GM18507 (cell line): ENCODE measurements around the gene DIPK1B.
"Not testable (repeated sequence)": the region's sequence is repeated elsewhere in the genome, so short reads cannot be mapped to it uniquely, and the experiment has no call there.

ENCODE experiments used
- DNase-seq: peaks from one replicate; pipeline ENCODE4 v3.0.0; 2011; ENCODE audit warnings: low read depth; ENCODE audit not compliant: insufficient read length; ENCODE audit errors: extremely low spot score
- FAIRE-seq: peaks from 2 replicates; lab custom pipeline; 2011; peaks lifted over from hg19 to GRCh38; lab: Jason Lieb, UNC

DIPK1B gene

DNA sequence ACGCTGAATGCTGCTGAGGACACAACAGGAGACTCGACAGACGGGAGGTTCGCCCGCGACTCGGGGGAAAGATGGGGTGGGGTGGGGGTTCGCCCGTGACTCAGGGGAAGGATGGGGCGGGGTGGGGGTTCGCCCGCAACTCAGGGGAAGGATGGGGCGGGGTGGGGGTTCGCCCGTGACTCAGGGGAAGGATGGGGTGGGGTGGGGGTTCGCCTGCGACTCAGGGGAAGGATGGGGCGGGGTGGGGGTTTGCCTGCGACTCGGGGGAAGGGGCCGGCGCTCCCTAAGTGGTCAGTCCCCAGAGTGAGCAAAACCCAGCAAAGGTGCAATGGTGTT, 33.8 kb downstream of the DIPK1B start:
- FAIRE-seq (no peak), DNase-seq (no peak)

DNA sequence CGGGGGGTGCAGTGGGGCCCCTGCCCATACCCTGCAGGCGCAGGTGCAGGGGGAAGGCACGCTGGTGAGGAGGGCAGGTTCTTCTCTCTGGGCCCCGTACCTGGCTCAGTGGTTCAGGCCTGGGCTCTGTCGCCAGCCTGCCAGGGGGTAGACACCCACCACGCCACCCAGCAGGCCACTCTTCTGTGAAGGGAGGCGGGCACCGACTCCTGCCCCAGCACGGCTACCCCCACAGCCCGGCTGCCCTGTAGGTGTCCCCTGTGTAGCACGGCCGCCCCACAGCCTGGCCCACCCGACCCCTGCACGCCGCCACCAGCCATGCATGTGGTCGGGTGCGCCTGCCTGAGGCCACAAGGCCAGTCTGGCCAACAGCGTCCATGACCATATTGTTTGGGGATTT, 34.2 kb downstream of the DIPK1B start:
- FAIRE-seq, result no peak
- no peak for DNase-seq

DNA sequence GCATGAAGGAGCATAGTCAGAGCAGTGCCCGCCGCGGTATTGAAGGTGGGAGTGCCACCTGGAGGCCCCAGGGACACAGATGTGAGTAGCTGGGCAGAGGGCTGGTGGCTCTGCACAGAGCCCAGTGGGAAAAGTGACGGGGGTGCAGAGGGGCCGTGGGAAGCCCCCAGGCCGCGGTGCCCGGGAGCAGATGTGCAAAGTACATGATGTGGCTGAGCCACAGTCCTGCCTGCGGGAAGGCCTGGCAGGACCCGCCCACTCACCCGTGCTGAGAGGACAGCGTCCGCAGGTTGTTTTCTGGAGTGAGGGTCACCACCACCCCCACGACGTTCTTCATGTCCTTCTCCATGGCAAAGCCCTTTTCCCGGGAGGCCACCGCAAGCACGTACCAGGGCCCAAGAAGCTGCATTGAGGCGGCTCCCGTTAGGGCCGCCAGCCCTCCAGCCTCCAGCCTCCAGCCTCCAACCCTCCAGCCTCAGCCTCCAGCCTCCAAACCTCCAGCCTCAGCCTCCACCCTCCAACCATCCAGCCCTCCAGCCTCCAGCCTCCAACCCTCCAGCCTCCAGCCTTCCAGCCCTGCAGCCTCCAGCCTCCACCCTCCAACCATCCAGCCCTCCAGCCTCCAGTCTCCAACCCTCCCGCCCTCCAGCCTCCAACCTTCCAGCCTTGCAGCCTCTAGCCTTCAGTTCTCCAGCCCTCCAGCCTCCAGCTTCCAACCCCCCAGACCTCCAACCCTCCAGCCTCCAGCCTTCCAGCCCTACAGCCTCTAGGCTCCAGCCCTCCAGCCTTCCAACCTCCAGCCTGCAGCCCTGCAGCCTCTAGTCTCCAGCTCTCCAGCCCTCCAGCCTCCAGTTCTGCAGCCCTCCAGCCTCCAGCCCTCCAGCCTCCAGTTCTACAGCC, 35.0 kb downstream of the DIPK1B start:
- FAIRE-seq, result no peak
- DNase-seq, result no peak

DNA sequence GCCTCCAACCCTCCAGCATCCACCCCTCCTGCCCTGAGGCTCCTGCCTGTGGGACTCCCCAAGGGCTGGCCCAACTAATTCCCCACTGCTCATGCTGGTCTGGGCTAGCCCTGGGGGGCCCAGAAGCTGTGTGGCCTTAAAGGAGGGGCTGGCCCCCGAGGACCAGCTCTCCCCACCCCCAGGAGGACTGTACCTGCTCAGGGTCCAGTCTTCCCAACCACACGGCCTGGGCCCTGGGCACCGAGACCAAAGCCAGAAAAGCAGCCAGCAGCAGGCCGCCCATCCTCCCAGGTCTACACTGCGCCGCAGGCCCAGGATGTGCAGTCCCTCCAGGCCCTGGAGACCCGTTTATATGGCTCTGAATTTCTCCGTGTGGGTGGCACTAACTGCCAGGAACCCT, 35.8 kb downstream of the DIPK1B start, which contains the start of gene LCN6:
LCN6 (minus strand) TSS at position 325 of the 400 bp plus-strand sequence; CDS start at position 283, 42 bp downstream.
- FAIRE-seq (no peak), DNase-seq (no peak)

DNA sequence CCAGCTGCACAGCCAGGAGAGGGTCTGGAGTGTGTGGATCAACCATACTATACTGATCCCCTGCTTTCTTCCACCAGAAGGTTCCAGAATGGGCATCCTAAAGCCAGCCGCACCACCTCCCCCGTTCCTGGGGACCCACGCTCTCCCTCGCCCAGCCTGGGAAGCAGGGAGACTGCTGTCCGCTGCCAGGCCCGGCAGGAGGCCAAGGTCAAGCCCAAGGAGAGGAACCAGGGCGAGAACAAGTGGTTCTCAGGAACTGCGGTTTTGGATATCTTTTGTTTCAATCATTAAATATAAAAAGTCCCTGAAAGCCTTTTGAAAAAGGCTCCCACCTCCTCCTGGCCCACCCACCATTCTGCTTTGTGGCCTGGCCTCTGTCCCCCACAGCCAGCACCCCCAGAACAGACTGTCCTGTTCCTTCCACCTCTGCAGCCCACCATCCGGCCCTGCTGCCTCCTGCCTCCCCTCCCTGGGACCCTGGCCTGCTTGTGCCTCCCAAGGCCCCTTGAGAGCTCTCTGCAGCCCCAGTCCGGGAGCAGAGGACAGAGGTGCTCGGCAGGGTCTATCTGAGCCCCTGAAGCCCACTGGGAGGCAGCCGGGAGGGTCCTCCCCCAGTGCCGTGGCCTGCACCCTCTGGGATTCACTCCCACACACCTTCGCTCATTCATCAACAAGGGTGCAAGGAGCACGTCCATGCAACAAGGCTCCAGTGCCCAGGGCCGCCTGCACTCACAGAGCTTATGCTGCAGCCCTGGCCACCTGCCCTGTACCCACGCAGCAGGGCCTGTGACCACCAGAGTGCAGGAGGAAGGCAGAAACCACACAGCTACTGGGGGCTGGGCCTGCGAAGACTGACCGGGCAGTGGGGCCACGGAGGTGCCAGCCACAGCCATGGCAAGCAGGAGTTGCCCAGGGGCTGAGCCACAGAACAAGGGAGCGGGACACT, 36.6 kb downstream of the DIPK1B start:
- DNase-seq (no peak), FAIRE-seq (no peak)

GRCh38 chr9:136750526-136750925, 38.2 kb downstream of the DIPK1B start:
- DNase-seq (no peak), FAIRE-seq (no peak)

GRCh38 chr9:136751244-136751643, 38.9 kb downstream of the DIPK1B start:
- no peak for FAIRE-seq
- no peak for DNase-seq

GRCh38 chr9:136751814-136752213, 39.4 kb downstream of the DIPK1B start:
- FAIRE-seq (no peak), DNase-seq (no peak)

DNA sequence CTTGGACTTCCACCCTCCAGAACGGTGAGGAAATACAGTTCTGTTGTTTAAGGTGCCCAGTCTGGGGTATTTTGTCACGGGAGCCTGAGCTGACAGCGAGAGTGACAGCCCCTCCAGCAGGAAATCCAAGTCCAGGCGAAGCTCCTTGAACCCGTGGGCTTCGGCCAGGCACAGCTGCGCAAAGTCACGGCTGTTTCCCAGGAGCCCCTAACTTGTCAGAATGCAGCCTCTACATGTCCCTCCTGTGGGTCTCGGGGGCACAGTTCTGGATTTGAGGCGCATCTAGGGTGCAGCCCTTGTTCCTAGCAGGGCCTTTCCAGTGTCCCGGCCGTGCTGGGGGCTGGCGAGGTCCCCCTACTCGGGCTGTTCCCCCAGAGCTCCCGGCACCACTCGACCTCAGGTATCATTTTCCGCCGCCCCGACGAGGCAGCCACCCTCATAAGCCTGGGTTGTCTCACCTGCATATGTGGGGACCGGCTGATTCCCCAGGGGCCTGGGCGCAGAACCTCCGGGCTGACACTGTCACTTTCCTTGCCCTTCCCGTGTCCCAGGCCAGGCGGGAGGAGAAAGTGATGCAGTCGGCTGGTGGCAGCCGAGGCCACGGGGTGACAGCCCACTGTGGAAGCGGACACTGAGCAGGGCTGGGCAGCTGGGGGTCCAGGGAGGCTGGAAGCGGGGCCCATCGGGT, 41.1 kb downstream of the DIPK1B start:
- DNase-seq (no peak), FAIRE-seq (no peak)

DNA sequence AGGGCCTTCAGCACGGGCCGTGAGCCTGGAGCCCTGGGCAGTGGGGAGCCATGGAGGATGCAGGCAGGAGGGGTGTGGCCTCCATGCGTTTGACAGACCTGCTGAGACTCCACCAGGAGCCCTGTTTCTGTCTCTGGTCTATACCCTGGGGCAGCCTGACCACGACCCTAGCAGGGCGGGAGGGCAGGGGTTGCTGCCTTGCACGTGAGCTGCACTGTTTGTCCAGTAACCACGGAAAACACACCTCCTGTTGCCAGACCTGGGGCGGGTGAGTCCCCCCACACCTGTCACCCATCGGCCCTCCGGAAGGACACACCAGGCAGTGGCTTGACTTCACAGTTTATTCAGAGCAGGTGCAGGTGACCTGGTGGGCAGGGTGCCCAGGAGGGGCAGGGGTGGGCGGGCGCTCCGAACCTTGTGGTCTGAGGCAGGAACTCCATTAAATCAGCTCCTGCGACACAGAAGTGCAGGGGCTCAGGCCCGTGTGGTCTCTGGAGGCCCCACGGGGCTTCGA, 41.7 kb downstream of the DIPK1B start:
- FAIRE-seq, result no peak
- DNase-seq, result no peak

DNA sequence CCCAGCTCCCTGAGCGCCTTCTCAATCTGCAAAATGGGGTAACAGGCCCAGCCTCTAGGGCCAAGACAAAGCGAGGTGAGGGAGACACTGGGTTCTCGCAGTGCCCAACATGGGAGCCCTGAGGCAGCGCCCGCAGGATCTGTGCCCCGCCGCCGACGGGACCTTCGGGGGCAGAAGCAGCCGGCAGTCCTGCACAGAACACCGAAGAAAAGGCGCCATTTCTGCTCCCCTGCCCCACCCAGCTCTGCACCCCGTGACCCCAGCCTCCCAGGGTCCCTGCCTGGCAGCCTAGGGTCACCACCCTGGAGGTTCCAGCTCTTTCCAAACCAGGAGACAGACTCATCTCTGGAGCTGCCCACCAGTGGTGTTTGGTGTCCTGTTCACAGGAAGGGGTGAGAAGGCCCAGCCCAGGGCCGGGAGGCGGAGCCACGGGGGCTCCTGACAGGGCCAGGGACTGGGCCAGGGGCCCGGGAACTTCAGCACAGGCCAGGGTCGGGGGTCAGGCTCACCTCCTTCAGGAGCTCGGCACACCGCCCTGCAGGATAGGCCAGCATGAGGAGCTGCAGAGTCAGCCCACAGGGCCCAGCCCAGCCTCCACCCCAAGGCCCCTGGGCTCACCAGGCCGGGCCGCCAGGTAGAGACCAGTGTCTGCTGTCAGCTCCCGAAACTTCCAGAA, 42.4 kb downstream of the DIPK1B start:
- DNase-seq (no peak), FAIRE-seq (no peak)

DNA sequence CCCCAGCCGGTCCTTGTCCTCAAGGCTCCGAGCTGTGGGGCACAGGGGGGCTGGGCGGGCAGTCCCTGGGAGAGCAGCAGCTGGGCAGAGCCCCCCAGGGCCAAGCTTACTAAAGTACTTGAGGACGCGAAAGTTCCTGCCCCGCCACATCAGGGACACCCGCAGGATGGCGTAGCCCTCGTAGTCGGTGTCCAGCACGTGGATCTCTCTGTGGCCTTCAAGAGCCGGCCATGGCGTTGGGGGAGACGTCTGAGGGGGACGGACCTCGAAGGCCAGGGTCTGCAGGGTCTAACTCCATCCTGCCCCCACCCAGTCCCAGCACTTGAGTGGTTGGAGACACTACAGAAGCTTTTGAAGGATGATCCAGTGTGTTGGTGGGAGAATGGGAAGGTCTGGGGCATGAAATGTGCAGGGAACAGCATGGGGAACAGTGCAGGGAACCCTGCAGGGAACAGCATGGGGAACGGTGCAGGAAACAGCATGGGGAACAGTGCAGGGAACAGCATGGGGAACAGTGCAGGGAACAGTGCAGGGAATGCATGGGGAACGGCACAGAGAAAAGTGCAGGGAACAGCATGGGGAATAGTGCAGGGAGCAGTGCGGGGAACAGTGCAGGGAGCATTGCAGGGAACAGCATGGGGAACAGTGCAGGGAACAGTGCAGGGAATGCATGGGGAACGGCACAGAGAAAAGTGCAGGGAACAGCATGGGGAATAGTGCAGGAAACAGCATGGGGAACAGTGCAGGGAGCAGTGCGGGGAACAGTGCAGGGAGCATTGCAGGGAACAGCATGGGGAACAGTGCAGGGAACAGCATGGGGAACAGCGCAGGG, 43.1 kb downstream of the DIPK1B start:
- FAIRE-seq, DNase-seq: not testable (repeated sequence)

DNA sequence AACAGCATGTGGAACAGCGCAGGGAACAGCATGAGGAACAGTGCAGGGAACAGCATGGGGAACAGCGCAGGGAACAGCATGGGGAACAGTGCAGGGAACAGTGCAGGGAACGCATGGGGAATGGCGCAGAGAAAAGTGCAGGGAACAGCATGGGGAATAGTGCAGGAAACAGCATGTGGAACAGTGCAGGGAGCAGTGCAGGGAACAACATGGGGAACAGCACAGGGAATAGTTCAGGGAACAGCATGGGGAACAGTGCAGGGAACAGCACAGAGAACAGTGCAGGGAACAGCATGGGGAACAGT, 43.7 kb downstream of the DIPK1B start:
- DNase-seq (no peak), FAIRE-seq (no peak)

DNA sequence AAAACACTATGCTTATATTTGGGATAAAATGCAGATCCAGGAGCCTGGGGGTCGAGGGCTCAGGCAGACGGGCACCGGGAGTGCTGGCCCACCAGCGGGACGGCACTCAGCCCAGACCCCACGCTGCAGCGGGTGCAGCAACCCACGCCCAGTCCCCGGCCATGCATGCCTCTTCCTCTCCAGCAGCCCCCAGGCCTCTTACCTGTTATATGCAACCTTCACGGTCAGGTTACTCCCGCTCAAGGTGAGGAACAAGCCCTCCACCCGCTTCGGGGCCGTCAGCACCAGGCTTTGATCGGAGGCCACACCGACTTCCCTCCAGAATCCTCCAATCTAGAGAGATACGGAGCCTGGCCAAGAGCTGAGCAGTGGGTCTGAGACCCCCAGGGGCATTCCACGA, 44.5 kb downstream of the DIPK1B start:
- DNase-seq (no peak), FAIRE-seq (no peak)

- FAIRE-seq, result no peak
Observed at GRCh38 chr9:136757328-136757727, 45.0 kb downstream of the DIPK1B start.

DNA sequence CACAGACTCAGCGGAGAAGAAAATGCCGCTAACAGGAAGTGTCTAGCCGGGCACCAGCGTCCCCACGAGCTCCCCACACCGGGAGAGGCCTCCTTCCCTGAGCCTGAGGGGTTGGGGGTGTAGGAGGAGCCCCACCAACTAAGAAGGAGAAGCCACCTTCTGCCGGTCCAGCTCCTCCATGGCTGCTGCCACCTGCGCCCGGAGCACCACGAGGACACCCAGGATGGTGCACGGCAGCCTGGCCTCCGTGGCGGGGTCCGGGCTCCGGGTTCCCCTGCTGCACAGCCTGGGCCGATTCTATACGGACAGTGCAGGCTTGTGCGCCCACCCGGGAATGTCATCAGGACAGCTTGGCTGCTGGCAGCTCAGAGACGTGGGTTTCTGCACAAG, 45.4 kb downstream of the DIPK1B start:
- DNase-seq, result no peak
- FAIRE-seq, result no peak

More at GRCh38 chr9:136757328-136757727, 45.0 kb downstream of the DIPK1B start:
- no peak for DNase-seq

DNA sequence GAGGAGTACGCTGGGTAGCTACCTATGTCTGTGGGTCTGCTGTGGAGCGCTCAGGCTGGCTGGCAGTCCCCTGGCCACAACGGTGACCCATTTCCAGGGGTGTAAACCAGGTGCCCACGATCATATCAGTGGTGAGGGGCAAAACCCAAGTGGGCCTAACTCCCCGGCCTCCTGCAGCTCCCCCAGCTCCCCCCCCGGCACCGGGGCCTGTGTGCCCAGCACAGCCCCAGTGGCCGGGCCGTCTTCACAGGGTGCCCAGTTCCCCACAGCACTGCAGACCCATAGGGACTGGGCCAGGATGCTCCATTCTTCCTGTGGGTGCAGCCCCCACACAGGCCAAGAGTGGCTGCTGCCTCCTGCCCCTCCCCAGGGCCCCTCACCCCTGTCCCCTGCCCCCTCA, 46.6 kb downstream of the DIPK1B start:
- DNase-seq (no peak), FAIRE-seq (no peak)
